GM19324 (cell line): ENCODE data around the gene NMUR1.
A peak's percentile ranks its signal among the peaks of the same experiment; 100 is the strongest.

ENCODE experiments used
- ATAC-seq: cut with Tn5 transposase; IDR thresholded peaks from one replicate; pipeline ENCODE4 v1.9.1; 2021; ENCODE audit warnings: mild to moderate bottlenecking, moderate library complexity; ENCODE audit not compliant: unreplicated experiment, low FRiP score

NMUR1 gene

DNA sequence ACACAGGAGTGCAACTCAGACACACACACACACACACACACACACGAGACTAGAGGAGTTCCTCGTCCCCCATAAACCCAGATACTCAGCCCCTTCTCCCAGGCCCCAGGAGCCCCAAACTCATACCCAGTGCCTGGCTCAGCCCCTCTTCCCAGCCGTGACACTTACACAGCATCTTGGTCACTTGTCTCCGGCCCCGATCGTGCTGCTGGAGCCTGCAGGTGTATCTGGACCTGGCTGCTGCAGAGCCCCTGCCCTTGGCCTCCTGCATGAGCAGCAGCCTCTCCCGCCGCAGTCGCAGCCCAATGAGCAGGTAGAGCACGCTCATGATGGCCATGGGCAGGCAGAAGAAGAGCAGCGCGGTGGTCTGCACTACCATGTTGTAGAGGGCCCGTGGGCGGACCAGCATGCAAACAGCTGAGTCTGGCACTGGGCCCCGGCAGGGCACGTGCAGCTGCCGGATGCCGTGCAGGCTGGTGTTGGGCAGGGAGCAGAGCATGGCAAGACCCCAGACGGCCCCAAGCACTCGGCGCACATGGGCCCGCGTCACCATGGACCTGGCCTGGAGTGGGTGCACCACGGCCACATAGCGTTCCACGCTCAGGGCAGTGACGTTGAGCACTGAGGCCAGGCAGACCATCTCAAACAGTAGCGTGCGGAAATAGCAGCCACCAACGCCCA, 2.1 kb downstream of the NMUR1 start:
- no peak for ATAC-seq

DNA sequence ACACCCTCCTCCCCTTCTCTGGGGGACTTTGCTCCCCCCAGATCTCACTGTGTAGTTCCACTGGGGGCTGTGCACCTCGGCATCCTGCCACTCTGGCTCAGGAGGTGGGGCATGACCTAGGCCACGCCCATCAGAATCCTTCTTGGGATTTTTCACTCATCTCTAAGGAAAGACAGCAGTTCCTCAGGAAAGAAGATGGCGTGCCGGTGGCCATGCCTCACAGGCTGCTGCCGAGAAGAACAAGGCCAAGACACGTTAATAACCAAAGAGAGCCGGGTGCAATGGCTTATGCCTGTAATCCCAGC, 3.2 kb downstream of the NMUR1 start:
- no peak for ATAC-seq

DNA sequence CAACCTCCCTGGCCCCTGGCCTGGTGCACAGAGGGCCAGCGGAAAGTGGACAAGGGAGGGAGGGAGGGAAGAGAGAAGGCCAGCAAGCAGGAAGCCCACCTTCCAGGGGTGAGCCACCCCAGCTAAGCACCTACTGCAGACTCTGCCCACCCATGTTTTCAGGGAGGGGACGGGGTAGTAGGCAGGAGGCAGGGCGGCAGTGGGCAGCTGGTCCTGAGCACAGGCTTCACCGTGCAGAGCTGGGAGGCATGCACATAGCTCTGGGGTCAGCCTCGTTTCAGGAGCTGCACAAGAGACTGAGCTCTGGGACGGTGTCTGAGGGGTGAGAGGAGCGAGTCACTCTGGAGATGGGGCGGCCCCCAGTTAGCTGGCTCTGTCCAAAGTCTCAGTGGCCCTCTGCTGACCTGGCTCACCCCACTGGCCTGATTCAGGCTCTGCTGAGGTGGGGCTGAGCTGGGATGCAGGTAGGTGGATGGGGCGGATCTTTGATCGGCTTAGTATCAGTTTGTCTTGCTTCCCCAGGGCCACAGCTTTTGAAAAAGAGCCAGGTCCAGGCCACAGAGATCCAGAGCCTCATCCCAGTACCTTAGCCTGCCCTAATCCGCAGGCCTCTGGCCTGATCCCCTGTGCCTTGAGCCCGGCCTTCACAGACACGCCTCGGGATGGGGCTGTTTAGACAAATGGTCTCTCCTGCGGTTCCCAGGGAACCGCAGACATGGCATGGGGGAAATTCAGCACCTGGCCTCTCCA, 3.7 kb downstream of the NMUR1 start:
- ATAC-seq = no peak

DNA sequence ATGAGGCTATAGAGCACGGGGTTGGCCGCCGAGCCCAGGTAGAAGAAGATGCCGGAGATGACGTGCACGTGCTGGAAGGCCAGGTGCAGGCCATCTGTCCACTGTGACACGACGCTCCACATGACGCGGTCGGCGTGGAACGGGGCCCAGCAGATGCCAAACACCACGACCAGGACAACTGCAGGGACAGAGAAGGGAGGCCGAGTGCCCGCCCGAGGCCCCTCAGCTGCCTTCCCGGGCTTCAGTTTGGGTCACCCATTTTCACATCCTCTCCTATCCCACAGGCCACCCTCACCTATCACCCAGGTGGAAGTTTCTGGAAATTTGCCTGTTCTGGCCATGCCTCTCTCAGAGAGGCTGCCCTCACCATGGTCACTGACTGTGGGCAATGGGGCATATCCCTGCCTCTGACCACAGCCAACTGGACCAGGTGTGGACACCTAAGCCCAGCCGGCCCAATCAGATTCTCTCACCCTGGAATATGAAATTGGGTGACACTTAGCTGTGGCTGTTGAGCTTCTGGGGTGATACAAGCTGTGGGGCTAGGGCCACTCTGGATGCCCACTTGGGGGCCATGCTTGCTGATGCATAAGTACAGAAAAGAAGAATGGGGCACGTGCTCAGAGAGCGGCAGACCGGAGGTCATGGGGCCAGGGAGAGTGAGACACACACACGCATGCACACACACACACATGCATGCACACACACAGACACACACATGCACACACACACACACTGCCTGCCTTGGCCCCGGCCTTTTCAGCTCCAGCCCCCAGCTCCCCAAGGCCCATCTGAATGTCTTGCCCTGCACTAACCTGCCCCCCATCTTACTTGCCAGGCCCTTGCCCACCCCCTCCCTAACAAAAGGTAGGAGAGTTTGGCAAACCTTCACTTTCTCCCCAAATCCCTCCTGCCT, 4.7 kb downstream of the NMUR1 start:
- ATAC-seq = no peak

DNA sequence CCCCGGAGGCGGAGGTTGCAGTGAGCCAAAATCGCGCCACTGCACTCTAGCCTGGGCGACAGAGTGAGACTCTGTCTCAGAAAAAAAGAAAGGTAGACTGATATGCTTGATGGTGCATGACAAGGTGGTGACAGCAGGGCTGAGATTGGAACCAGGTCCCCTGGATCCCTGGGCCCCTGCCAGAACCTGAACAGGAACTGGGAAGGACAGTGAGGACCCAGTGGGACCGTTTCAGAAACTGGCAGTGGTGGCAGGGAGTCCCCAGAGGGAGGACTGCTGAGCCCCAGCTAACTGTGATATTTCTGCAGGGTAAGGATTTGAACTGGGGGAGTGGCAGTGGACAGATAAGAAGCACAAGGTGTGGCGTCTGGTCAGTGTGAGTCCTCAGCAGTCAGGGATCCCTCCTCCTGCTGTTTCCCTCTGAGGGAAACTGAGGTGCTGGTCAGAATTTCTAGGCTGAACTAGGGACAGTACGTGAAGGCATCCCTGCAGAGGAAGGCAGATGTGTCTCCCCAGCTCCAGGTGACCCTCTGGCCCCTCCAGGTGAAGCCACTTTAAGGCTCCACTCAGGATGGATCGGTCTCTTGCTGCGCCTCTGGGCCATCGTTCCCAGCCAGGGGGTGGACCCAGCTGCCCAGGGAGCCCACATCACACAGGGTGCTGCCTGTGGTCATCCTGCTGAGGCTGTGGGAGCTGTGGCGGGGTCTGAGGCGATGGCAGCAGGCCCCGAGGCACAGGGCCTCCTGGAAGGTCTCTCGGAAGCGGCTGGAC, 5.6 kb downstream of the NMUR1 start:
- ATAC-seq = no peak

DNA sequence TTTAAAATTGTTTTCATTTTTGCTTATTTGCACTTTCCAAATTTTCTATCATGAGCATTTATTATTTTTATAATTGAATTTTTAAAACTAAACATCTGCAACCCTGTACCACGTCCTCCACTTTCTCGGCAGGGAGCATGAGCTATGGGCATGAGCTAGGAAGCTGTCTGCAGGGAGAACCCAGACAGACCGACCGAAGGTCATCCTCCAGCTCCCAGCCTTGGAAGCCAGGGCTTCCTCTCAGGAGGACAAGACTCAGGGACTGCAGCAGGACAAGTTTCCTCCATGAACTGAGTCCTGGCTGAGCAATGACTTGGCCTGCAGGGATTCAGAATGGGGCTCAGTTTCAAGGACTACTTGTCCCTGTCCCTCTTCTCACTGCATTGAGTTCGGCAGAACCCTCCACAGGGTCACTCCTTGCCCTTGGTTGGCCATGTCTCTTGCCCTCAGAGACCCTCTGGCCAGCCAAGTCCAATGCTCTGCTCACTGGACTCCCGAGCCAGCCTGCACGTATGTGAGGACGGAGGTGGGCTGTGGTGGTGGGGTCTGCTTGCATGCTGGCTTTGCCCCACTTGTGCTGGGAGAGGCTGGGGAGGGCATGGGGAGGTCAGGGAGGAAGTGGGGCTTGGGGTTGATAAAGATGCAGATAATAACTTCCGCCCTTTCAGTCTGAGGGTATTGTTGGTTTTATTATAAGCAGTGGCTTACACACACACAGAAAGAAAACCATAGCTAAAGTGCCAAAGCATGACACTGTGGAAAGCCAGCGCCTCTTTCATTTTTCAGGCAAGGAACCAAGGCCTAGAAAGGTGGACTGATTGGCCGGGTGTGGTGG, 6.6 kb downstream of the NMUR1 start:
- no peak for ATAC-seq

DNA sequence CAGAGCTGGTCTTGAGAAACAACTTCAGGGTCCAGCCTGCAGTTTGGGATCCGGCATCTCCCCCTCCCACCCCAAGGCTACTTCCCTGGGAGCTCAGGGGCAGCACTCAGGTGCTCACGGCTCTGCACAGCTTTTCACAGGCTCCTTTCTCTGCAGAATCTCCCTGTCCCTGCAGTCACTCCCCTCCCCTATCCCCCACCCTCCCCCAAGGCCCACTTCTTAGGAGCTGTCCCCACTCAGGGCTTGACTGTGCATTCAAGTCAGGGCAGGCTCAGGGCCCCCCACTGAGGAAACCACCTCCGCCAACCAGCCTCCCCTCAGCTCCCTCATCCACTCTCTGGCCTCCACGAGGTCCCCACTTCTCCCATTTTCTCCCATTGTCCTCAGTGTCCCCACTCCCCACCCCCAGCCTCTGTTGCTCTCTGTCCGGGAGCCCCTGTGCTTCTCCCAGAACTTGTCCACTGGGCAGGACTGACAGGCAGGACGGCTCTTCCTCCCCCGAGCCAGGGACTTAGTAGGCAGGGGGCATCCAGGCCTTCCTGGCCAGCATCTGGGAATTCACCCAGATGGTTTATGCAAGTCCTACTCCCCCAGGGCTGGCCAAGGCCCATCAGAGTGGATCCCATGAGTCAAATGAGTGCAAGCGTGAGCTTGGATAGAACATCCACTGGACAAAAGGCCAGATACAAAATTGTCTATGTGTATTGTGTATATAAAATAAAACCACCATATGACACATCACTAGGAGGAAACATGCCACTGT, 7.6 kb downstream of the NMUR1 start:
- no peak for ATAC-seq

DNA sequence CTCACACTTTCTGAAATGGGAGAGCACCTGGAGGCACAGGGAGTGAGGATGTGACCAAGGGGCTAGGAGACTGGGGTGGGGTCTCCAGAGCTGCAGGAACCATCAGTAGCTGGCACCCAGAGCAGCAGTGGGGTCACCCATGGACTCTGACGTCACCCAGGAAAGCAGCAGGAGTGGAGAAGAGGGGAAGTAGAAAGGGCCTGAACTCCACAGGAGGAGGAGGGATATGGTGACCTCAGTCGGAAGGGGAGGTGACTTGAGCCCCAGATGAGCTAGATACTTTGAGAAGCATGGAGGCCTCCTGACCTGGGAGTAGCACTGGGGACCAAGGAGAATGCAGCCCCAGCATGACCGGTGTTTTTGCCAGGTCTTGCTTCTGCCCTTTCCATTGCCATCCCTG, 8.8 kb downstream of the NMUR1 start:
- no peak for ATAC-seq

DNA sequence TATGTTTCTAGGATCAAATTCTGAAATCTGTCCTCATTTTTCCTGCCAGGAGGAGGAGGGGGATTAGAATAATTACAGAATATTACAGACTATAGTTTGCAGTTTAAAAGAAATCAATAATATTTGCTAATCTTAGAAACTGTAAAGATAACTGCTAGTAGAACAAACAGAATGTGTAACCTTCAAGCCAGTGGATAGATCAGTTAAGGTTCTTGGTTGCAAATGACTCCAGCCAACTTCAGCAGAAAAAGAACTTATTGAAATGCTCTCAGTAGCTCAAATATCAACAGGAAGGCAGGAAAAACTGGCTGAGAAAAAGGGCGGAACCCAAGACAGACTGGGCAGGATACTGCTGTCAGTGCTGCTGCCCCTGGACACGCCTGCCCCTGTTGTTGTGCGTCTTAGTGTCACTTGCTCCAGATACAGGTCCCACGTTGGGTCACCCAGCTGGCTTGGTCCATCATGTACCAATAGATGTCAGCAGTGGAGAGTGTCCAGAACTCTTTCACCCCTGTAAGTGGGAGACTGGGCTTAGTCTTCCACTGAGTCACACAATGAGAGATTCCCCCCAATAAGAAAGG, 10.2 kb downstream of the NMUR1 start:
- ATAC-seq = no peak

DNA sequence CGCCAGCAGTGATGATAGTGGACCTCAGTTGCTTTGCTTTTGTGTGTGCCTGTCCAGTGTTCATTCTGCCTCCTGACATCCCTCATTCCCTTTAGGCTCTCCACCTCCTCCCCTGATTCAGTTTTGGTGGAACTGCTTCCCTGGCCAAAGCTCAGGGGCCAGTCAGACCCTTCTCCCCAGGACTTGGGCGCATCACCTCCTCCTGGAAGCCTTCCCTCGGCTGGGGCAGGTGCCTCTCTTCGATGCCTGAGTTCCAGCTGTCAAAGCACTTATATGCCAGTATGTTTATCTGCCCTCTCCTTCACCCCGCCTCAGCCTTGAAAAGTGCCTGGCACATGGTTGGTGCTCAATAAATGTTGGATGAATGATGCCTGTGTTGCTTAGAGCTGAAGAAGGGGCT, 11.5 kb downstream of the NMUR1 start:
- ATAC-seq = no peak

DNA sequence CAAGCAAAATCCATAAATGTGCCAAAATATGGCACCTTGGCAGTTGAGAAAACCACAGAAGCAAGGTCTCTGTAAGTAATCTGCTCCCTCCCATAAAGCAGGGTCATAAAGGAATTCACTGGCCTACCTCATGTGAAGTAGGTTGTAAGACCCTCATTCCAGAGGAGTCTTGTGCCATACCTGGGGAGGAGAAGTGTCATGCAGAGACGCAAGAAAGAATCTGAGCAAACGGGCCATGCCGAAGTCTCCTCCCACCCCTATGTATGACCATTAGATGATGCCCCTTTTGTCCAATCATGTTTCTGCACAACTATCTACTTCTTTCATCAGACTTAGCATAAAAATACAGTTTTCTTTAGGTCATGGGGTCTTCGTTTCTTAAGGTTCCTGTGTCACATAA, 14.6 kb downstream of the NMUR1 start:
- ATAC-seq = no peak

DNA sequence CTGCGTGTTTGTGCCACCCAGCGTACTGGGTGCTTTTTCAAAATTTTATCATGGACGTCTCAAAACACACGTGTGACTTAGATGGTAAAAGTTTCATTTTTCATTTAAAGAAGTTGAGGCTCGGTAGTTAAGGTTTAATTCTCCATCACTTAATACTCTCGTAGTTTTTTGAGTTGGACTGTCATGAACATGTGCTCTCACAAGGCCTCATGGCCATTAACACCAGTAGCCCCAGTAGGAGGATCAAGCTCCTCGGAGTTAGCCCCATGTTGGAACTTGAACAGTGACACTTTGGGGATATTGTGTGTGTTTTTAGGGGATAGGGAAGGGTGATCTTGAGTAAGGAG, 15.3 kb downstream of the NMUR1 start:
- ATAC-seq = no peak

DNA sequence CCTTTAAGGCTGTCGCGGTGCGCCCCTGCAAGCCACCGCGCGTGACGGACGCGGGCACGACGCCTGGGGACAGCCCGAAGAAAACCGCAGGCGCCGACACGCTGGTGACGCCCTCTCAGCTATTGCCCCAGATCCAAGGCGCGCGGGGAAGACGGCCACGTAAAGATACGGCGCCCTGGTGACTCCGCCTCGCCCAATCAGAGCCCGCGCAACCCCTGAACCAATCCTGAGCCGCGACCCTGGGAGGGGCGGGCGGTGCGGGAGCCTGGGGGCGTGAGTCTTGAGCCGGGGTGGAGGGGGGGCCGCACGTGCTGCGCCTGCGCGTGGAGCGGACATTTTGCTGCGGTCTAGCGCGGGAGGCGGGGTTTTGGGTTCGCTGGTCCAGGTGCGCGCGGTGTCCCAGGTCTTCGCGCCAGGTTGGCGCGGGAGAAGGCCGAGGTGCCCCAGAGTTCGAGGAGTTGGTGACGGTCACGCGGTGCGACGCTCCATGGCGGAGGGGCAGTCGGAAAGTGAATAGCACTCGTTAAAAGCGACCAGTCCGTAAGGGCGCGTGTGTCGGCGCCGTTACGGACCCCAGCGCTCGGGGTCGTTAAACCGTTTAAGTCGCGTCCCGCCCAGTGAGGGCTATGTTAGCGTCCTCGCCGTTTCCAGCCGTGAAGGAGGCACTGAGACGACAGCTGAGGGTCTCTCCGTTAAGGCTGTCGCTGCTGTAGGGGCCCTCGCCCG, 15.9 kb downstream of the NMUR1 start:
- ATAC-seq = peak; percentile 99

DNA sequence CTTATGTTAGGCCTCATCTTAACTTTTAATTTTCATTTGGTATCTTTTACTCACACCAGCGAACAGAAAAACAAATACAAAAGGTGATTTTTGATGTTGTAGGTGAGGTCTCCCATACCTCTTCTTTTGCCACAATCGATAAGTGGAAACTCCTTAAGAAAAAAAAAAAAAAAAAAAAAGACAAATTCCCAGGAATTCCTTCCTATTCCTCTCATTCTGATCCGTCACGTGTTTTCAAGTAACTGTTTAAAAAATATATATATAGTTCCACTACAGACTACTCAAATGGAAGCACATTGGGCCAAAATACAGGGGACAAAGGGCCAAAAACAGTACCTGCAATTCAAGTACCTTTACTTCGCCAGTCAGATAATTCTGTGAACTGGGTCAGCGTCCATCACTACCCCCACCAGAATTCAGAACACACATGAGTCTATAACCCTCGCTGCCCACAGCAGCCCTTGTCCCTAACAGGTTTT, 16.5 kb downstream of the NMUR1 start:
- ATAC-seq = no peak

DNA sequence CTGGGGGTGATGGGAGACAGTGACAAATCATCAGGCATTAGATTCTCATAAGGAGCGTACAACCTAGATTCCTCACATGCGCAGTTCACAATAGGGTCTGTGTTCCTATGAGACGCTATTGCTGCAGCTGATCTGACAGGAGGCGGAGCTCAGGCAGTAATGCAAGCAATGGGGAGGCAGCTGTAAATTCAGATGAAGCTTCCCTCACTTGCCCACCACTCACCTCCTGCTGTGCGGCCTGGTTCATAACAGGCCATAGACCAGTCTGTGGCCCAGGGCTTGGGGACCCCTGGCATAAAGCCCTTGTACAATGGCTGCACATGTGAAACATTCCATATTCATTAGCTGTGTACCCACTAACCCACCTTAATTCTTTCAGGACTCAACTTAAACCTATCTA, 18.0 kb downstream of the NMUR1 start:
- ATAC-seq = no peak

DNA sequence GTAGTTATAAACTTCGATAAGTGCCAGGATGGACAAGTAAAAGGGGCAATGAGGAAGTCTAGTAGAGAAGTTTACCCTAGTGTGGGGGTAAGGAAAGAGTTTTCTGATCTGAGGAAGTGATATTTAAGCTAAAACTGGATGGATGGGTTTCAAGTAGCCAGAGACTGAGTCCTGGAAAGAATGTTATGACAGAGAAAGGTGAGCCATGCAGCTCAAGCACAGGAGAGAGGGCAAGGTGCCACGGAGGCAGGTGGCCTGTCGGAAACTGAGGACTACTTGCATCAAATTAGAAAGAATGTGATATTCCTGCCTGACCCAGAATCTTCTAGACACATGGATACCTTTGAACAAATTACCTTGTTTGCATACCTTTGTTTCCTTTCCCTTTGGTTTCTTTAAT, 26.5 kb downstream of the NMUR1 start:
- ATAC-seq = no peak

DNA sequence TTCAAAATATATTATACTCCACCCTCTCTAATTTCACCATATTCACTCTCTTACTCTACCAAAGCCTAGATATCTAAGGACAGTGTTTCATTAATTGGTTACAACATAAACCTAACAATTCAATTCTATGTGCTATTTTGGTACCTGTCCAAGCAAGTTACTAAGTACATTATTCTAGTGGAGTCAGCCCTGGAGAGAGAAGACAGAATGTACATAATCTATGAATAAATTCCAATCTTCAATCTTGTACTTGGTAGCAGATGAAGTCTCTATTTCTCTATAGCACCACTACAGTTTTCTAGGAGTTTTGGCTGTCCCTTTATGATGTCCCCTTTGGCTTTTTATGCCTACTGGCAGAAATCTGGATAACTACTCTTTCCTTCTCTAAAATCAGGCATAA, 27.6 kb downstream of the NMUR1 start:
- ATAC-seq = no peak

DNA sequence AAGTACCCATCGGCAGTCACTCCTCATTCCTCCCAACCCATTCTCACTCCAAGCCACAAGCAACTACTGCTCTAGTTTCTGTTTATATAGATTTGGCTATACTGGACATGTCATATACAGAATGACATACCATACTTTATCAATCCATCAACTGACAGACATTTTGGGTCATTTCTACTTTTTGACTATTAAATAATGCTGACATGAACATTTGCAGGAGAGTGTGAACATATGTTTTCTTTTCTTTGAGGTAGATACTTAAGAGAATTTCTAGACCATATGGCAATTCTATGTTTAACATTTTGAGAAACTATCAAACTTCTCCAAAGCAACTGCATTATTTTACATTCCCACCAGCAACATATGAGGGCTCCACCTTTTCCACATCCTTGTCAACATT, 32.6 kb downstream of the NMUR1 start:
- ATAC-seq = no peak
